Measurements from ENCODE around the gene MSX2.

MSX2 gene

GRCh38 chr5:174773371-174773770, 49.0 kb downstream of the MSX2 start:
- H3K79me2 ChIP-seq (ENCODE audit: control insufficient read depth, low read length) = no peaks in the 10 kb centered on the region
- no peaks in the 10 kb centered on the region for H3K4me1 ChIP-seq (ENCODE audit: control insufficient read depth, low read length)
- no peaks in the 10 kb centered on the region for H3K9me3 ChIP-seq (ENCODE audit: control insufficient read depth, insufficient read depth, low read length)
- no peaks in the 10 kb centered on the region for H3K36me3 ChIP-seq (ENCODE audit: control insufficient read depth, low read length)
- H3F3A ChIP-seq (ENCODE audit: control insufficient read depth, insufficient read depth) = no peaks in the 10 kb centered on the region
- no peaks in the 10 kb centered on the region for H3K9me2 ChIP-seq (replicated peaks; ENCODE audit: control insufficient read depth, low read length)
- no peak overlapping the region for H3K4me3 ChIP-seq (ENCODE audit: low read length)
- no peaks in the 10 kb centered on the region for H3K27me3 ChIP-seq (ENCODE audit: control insufficient read depth, low read length)
- TF ChIP-seq CTCF (IDR thresholded peaks at IDR 0.05; ENCODE audit: low read depth, low read length, poor library complexity, severe bottlenecking) (no peak), EZH2phosphoT487 (IDR thresholded peaks at IDR 0.05; ENCODE audit: borderline replicate concordance, low read length) (no peak)
- H4K20me1 ChIP-seq (ENCODE audit: control insufficient read depth, insufficient read depth, low read depth, low read length) = no peaks in the 10 kb centered on the region
- no peak overlapping the region for H3K27ac ChIP-seq (ENCODE audit: low read depth, low read length)
- no peak overlapping the region for H3K4me2 ChIP-seq (ENCODE audit: low read length)

GRCh38 chr5:174775081-174775480, 50.7 kb downstream of the MSX2 start:
- H3K79me2 ChIP-seq (ENCODE audit: control insufficient read depth, low read length) = no peaks in the 10 kb centered on the region
- no peaks in the 10 kb centered on the region for H4K20me1 ChIP-seq (ENCODE audit: control insufficient read depth, insufficient read depth, low read depth, low read length)
- no peaks in the 10 kb centered on the region for H3K27me3 ChIP-seq (ENCODE audit: control insufficient read depth, low read length)
- no peaks in the 10 kb centered on the region for H3K4me1 ChIP-seq (ENCODE audit: control insufficient read depth, low read length)
- no peak overlapping the region for H3K4me3 ChIP-seq (ENCODE audit: low read length)
- no peak overlapping the region for H3K27ac ChIP-seq (ENCODE audit: low read depth, low read length)
- no peaks in the 10 kb centered on the region for H3K9me3 ChIP-seq (ENCODE audit: control insufficient read depth, insufficient read depth, low read length)
- H3K9me2 ChIP-seq (replicated peaks; ENCODE audit: control insufficient read depth, low read length) = no peaks in the 10 kb centered on the region
- no peak for TF ChIP-seq EZH2phosphoT487 (IDR thresholded peaks at IDR 0.05; ENCODE audit: borderline replicate concordance, low read length)
- no peak for TF ChIP-seq CTCF (IDR thresholded peaks at IDR 0.05; ENCODE audit: low read depth, low read length, poor library complexity, severe bottlenecking)
- no peaks in the 10 kb centered on the region for H3F3A ChIP-seq (ENCODE audit: control insufficient read depth, insufficient read depth)
- H3K36me3 ChIP-seq (ENCODE audit: control insufficient read depth, low read length) = no peaks in the 10 kb centered on the region
- no peak overlapping the region for H3K4me2 ChIP-seq (ENCODE audit: low read length)

GRCh38 chr5:174777111-174777510, 52.7 kb downstream of the MSX2 start:
- no peak overlapping the region for H3K4me3 ChIP-seq (ENCODE audit: low read length)
- H3K4me2 ChIP-seq (ENCODE audit: low read length) = no peak overlapping the region
- no peak for TF ChIP-seq CTCF (IDR thresholded peaks at IDR 0.05; ENCODE audit: low read depth, low read length, poor library complexity, severe bottlenecking)
- TF ChIP-seq EZH2phosphoT487 (IDR thresholded peaks at IDR 0.05; ENCODE audit: borderline replicate concordance, low read length) = no peak
- no peaks in the 10 kb centered on the region for H3K4me1 ChIP-seq (ENCODE audit: control insufficient read depth, low read length)
- H3K9me2 ChIP-seq (replicated peaks; ENCODE audit: control insufficient read depth, low read length) = no peaks in the 10 kb centered on the region
- H3K36me3 ChIP-seq (ENCODE audit: control insufficient read depth, low read length) = no peaks in the 10 kb centered on the region
- H3K9me3 ChIP-seq (ENCODE audit: control insufficient read depth, insufficient read depth, low read length) = no peaks in the 10 kb centered on the region
- no peaks in the 10 kb centered on the region for H4K20me1 ChIP-seq (ENCODE audit: control insufficient read depth, insufficient read depth, low read depth, low read length)
- no peak overlapping the region for H3K27ac ChIP-seq (ENCODE audit: low read depth, low read length)
- no peaks in the 10 kb centered on the region for H3K79me2 ChIP-seq (ENCODE audit: control insufficient read depth, low read length)
- H3K27me3 ChIP-seq (ENCODE audit: control insufficient read depth, low read length) = no peaks in the 10 kb centered on the region
- no peaks in the 10 kb centered on the region for H3F3A ChIP-seq (ENCODE audit: control insufficient read depth, insufficient read depth)

- Histone ChIP-seq H3K79me2 (ENCODE audit: control insufficient read depth, low read length) (no peaks in the 10 kb centered on the region), H4K20me1 (ENCODE audit: control insufficient read depth, insufficient read depth, low read depth, low read length) (no peaks in the 10 kb centered on the region), H3K4me2 (ENCODE audit: low read length) (no peak overlapping the region), H3K4me1 (ENCODE audit: control insufficient read depth, low read length) (no peaks in the 10 kb centered on the region), H3K27ac (ENCODE audit: low read depth, low read length) (no peak overlapping the region), H3K9me2 (replicated peaks; ENCODE audit: control insufficient read depth, low read length) (no peaks in the 10 kb centered on the region), H3K9me3 (ENCODE audit: control insufficient read depth, insufficient read depth, low read length) (no peaks in the 10 kb centered on the region), H3K4me3 (ENCODE audit: low read length) (no peak overlapping the region), H3F3A (ENCODE audit: control insufficient read depth, insufficient read depth) (no peaks in the 10 kb centered on the region), H3K27me3 (ENCODE audit: control insufficient read depth, low read length) (no peaks in the 10 kb centered on the region), H3K36me3 (ENCODE audit: control insufficient read depth, low read length) (no peaks in the 10 kb centered on the region)
- no peak for TF ChIP-seq CTCF (IDR thresholded peaks at IDR 0.05; ENCODE audit: low read depth, low read length, poor library complexity, severe bottlenecking)
- no peak for TF ChIP-seq EZH2phosphoT487 (IDR thresholded peaks at IDR 0.05; ENCODE audit: borderline replicate concordance, low read length)
Observed at GRCh38 chr5:174777583-174777982, 53.2 kb downstream of the MSX2 start.
